H54 (cell line): ENCODE measurements around the gene NEDD4.
A peak's percentile ranks its signal among the peaks of the same experiment; 100 is the strongest.
"Not testable (repeated sequence)": the region's sequence is repeated elsewhere in the genome, so short reads cannot be mapped to it uniquely, and the experiment has no call there.

Experiments used
- DNase-seq: peaks from one replicate; pipeline ENCODE4 v3.0.0; 2011; ENCODE audit warnings: low spot score, mixed read lengths; ENCODE audit not compliant: insufficient read length
- FAIRE-seq: peaks from 3 replicates; lab custom pipeline; 2011; peaks lifted over from hg19 to GRCh38; lab: Jason Lieb, UNC
- POLR2A ChIP-seq: IDR thresholded peaks from 2 replicates; pipeline ENCODE4 v1.6.1; 2011; ENCODE audit warnings: low read depth, mild to moderate bottlenecking, low read length

The NEDD4 gene

GRCh38 chr15:55954862-55955605 is 38.4 kb downstream of the NEDD4 start:
- TF ChIP-seq POLR2A, result no peak
- FAIRE-seq, result no peak
- DNase-seq, result no peak

- not testable (repeated sequence) for FAIRE-seq
Observed at GRCh38 chr15:55952501-55953274, 40.7 kb downstream of the NEDD4 start.

DNA sequence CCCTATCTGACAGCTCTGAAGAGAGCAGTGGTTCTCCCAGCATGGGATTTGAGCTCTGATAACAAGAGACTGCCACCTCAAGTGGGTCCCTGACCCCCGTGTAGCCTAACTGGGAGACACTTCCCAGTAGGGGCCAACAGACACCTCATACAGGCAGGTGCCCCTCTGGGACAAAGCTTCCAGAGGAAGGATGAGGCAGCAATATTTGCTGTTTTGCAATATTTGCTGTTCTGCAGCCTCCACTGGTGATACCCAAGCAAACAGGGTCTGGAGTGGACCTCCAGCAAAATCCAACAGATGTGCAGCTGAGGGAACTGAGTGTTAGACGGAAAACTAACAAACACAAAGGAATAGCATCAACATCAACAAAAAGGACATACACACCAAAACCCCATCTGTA is 48.8 kb downstream of the NEDD4 start:
- FAIRE-seq, DNase-seq: not testable (repeated sequence)

More at GRCh38 chr15:55952501-55953274, 40.7 kb downstream of the NEDD4 start:
- not testable (repeated sequence) for DNase-seq

DNA sequence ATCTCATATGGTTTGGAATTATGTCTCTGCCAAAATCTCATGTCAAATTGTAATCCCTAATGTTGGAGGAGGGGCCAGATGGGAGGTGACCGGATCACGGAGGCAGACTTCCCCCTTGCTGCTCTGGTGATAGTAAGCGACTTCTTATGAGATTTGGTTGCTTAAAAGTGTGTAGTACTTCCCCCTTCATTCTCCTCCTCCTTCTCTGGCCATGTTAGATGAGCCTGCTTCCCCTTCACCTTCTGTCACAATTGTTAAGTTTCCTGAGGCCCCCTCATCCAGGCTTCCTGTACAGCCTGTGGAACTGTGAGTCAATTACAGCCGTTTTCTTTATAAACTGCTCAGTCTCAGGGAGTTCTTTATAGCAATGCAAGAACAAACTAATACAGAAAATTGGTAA is 51.1 kb downstream of the NEDD4 start:
- DNase-seq (no peak), FAIRE-seq (no peak)
- no peak for TF ChIP-seq POLR2A

GRCh38 chr15:55937040-55937439 is 56.4 kb downstream of the NEDD4 start:
- FAIRE-seq, result no peak
- no peak for TF ChIP-seq POLR2A
- DNase-seq, result no peak

GRCh38 chr15:55928955-55929354 is 64.5 kb downstream of the NEDD4 start:
- no peak for TF ChIP-seq POLR2A
- no peak for FAIRE-seq
- no peak for DNase-seq

GRCh38 chr15:55921744-55922143 is 71.7 kb downstream of the NEDD4 start:
- no peak for TF ChIP-seq POLR2A
- FAIRE-seq, result no peak
- DNase-seq, result no peak

GRCh38 chr15:55917881-55918296 is 75.5 kb downstream of the NEDD4 start:
- FAIRE-seq, result peak; percentile 27
- DNase-seq, result no peak
- TF ChIP-seq POLR2A, result no peak

GRCh38 chr15:55916666-55917409 is 76.6 kb downstream of the NEDD4 start:
- no peak for TF ChIP-seq POLR2A
- no peak for DNase-seq
- peak; percentile 87 for FAIRE-seq

GRCh38 chr15:55915876-55916567 is 77.4 kb downstream of the NEDD4 start:
- FAIRE-seq (peak; percentile 36), DNase-seq (no peak)
- no peak for TF ChIP-seq POLR2A

DNA sequence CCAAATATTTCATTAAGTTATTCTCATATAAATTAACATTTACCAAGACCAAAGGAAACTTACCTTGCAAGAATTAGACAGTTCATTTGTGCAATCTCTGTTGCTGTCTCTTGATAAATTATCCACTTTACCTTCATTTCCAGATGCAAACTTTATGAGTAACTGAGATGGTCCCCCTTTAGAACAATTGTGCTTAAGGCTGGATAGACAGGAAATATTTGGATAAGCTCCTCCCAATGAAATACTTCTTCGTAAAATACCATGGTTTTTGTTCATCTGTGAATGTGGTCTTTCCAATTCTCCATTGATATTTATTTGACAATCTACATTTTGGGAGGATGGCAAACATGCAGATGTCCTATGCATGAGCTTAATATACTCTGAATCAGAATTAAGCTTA is 78.2 kb downstream of the NEDD4 start:
- DNase-seq (no peak), FAIRE-seq (no peak)
- TF ChIP-seq POLR2A, result no peak

DNA sequence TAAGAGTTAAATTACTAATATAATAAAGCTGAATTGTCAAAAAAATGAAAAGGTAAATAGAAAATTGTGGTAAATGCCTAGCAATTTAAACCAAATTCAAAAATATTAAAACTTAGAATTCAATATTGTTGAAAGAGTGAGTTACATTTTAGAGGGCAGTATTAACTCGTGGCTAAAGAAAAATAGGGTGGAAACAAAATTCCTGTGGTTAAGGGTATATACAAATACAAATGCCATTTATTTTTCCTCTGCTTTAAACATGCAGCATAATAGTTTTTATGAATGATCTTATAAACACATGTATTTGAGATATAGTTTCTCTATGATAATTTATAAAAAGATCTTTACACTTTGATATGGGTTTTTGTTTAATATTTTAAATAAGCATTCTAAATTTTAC is 79.0 kb downstream of the NEDD4 start:
- no peak for TF ChIP-seq POLR2A
- no peak for DNase-seq
- FAIRE-seq, result no peak

DNA sequence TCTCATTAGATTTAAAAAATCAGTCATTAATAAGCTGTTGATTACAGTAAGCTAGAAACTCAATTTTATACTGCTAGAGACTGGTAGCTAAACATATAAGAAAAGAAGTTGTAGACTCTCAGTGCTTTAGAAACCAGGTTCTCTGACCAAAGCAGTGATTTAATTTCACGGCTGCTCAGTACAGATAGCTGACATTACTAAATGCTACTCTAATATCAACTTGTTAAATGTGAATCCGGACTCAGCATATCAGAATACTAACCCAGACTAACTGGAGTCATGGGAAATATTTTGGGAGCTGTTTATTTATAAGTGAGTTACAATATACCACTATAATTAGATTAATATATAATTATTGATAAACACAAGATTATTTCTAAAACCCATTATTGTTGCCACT is 80.4 kb downstream of the NEDD4 start:
- DNase-seq (no peak), FAIRE-seq (no peak)
- TF ChIP-seq POLR2A, result no peak
